ENCODE data around the gene MVK.

Gene MVK

GRCh38 chr12:109604132-109604585 is 30.6 kb downstream of the MVK start:
- TF ChIP-seq CTCF (IDR thresholded peaks at IDR 0.05): no peak
- no peaks in the 10 kb centered on the region for H3K4me1 ChIP-seq (ENCODE audit: control insufficient read depth in 1 of 2, insufficient read depth in 1 of 2, low read depth in 1 of 2, low read length in 1 of 2)

GRCh38 chr12:109605016-109605415 is 31.4 kb downstream of the MVK start:
- peaks cover 86% of the 10 kb centered on the region for H3K27me3 ChIP-seq
- H3K4me1 ChIP-seq (ENCODE audit: control insufficient read depth in 1 of 2, insufficient read depth in 1 of 2, low read depth in 1 of 2, low read length in 1 of 2): no peaks in the 10 kb centered on the region
- no peaks in the 10 kb centered on the region for H3K36me3 ChIP-seq
- no peak overlapping the region for H3K4me3 ChIP-seq (ENCODE audit: low read depth in 1 of 2, low read length in 1 of 2)
- no peak for TF ChIP-seq CTCF (IDR thresholded peaks at IDR 0.05)
- H3K9me3 ChIP-seq: no peaks in the 10 kb centered on the region
- H3K27ac ChIP-seq: no peak overlapping the region

More at GRCh38 chr12:109604132-109604585, 30.6 kb downstream of the MVK start:
- Histone ChIP-seq H3K27me3 (peaks cover 86% of the 10 kb centered on the region), H3K36me3 (no peaks in the 10 kb centered on the region), H3K27ac (no peak overlapping the region), H3K9me3 (no peaks in the 10 kb centered on the region), H3K4me3 (ENCODE audit: low read depth in 1 of 2, low read length in 1 of 2) (no peak overlapping the region)

- no peaks in the 10 kb centered on the region for H3K36me3 ChIP-seq
- TF ChIP-seq CTCF (IDR thresholded peaks at IDR 0.05): no peak
- no peak overlapping the region for H3K4me3 ChIP-seq (ENCODE audit: low read depth in 1 of 2, low read length in 1 of 2)
- H3K9me3 ChIP-seq: no peaks in the 10 kb centered on the region
- H3K27ac ChIP-seq: no peak overlapping the region
- H3K27me3 ChIP-seq: peaks cover 88% of the 10 kb centered on the region
- H3K4me1 ChIP-seq (ENCODE audit: control insufficient read depth in 1 of 2, insufficient read depth in 1 of 2, low read depth in 1 of 2, low read length in 1 of 2): no peaks in the 10 kb centered on the region
Measured at GRCh38 chr12:109605599-109606228, 32.1 kb downstream of the MVK start.

GRCh38 chr12:109606320-109607028 is 32.9 kb downstream of the MVK start:
- no peak for TF ChIP-seq CTCF (IDR thresholded peaks at IDR 0.05)

GRCh38 chr12:109607618-109608017 is 34.0 kb downstream of the MVK start:
- Histone ChIP-seq H3K4me1 (ENCODE audit: control insufficient read depth in 1 of 2, insufficient read depth in 1 of 2, low read depth in 1 of 2, low read length in 1 of 2) (no peaks in the 10 kb centered on the region), H3K36me3 (no peaks in the 10 kb centered on the region), H3K27ac (no peak overlapping the region), H3K4me3 (ENCODE audit: low read depth in 1 of 2, low read length in 1 of 2) (no peak overlapping the region), H3K27me3 (peaks cover 92% of the 10 kb centered on the region), H3K9me3 (no peaks in the 10 kb centered on the region)
- TF ChIP-seq CTCF (IDR thresholded peaks at IDR 0.05): no peak

More at GRCh38 chr12:109606320-109607028, 32.9 kb downstream of the MVK start:
- Histone ChIP-seq H3K27ac (no peak overlapping the region), H3K4me3 (ENCODE audit: low read depth in 1 of 2, low read length in 1 of 2) (no peak overlapping the region), H3K9me3 (no peaks in the 10 kb centered on the region), H3K4me1 (ENCODE audit: control insufficient read depth in 1 of 2, insufficient read depth in 1 of 2, low read depth in 1 of 2, low read length in 1 of 2) (no peaks in the 10 kb centered on the region), H3K27me3 (peaks cover 92% of the 10 kb centered on the region), H3K36me3 (no peaks in the 10 kb centered on the region)

All from neutrophil (primary cell).